Thyroid gland (tissue), 4 donors: ENCODE data around the gene INF2. TPM values are rescaled to one million over a fixed set of nuclear protein-coding genes. Genes with fewer than 3 reads are reported as not detected.
"Not testable (repeated sequence)": the region's sequence is repeated elsewhere in the genome, so short reads cannot be mapped to it uniquely, and the experiment has no call there.

Source experiments
- DNase-seq, 2 donors: peaks; one replicate each; pipeline ENCODE4 v3.0.0-alpha.2; 2019
- H3K27ac ChIP-seq, 3 donors: fragments of 200-600 bp; sonication (generic); 1 replicate in 2 of 3; 2 replicates in 1 of 3; pipeline ENCODE4 v1.5.1; 2016 to 2019; ENCODE audit warnings: mild to moderate bottlenecking in 1 of 3, moderate library complexity in 1 of 3
- H3K27me3 ChIP-seq: fragments of 200-600 bp; sonication (generic); one replicate; pipeline ENCODE4 v1.5.1; 2019
- H3K36me3 ChIP-seq, 2 donors: fragments of 200-600 bp; sonication (generic); one replicate each; pipeline ENCODE4 v1.5.1; 2016 to 2019
- H3K4me1 ChIP-seq, 2 donors: fragments of 200-600 bp; sonication (generic); one replicate each; pipeline ENCODE4 v1.5.1; 2017 to 2019
- H3K4me3 ChIP-seq, 3 donors: fragments of 200-600 bp; sonication (generic); replicated peaks in 1 of 3; 1 replicate in 2 of 3; 2 replicates in 1 of 3; pipeline ENCODE4 v1.5.1; 2016; ENCODE audit warnings: mild to moderate bottlenecking in 1 of 3
- H3K9me3 ChIP-seq: fragments of 200-600 bp; sonication (generic); one replicate; pipeline ENCODE4 v1.5.1; 2017
- POLR2A ChIP-seq, 2 donors: fragments of 450-650 bp; IDR thresholded peaks; one replicate each; pipeline ENCODE4 v1.6.1; 2017; ENCODE audit warnings: antibody characterized with exemption in 2 of 2, mild to moderate bottlenecking in 2 of 2, moderate library complexity in 1 of 2
- WGBS, 2 donors: methylation state at CpG; one replicate each; pipeline ENCODE4 v1.1.5; 2017; 5-methylcytosine and 5-hydroxymethylcytosine counted together
- intact Hi-C: fragments of 100-400 bp; cut with DNase I; formaldehyde crosslinking; loops from one replicate; pipeline ENCODE4 v1.15.1; 2023
- total RNA-seq, 4 donors: library from RNA; depleted of rRNA; stranded (reverse); fragments of >200 nt; gene quantifications; one replicate each; pipeline ENCODE4 v1.2.3, GENCODE V29; 2016
- TF ChIP-seq, protein P1 (sequence below), 6 experiments: fragments of 200-600 bp in 3 of 6; fragments of 450-650 bp in 3 of 6; sonication (generic) in 3 of 6; IDR thresholded peaks; one replicate each; pipeline ENCODE4 v1.5.1; 2016 to 2019; ENCODE audit warnings: antibody characterized with exemption in 6 of 6, mild to moderate bottlenecking in 2 of 6, inconsistent platforms in 1 of 6, moderate library complexity in 1 of 6

INF2 gene
- total RNA-seq, 4 donors from 2014 or later = 35.1 to 54.7 (median 42.5) TPM

DNA sequence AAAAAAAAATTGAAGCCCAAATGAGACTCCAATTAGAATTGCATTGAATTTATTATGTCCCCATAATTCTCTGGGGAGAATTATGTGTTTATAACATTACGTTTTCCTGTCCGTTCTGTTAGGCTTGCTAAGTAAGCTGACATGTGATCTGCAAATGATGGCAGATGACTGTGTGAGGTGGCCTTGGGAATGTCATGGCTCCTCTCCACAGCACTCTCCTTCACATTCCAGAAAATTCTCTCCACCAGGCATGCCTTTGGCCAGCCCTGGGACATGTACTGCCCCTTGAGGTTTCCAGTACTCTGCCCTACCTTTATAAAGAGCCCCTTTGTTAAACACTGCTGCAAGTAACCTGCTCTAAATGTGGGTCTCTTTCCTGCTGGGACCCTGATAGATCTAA, 28.3 kb upstream of the INF2 start:
- WGBS, 2 donors = 73 to 75% methylated on average over 2 of the region's 2 CpGs
- Histone ChIP-seq H3K4me3 (no peak overlapping the region), H3K9me3 (no peaks in the 10 kb centered on the region), H3K36me3 (no peaks in the 10 kb centered on the region), H3K27me3 (no peaks in the 10 kb centered on the region), H3K4me1 (no peaks in the 10 kb centered on the region), H3K27ac (no peak overlapping the region)
- DNase-seq = no peak
- TF ChIP-seq, protein P1, sequence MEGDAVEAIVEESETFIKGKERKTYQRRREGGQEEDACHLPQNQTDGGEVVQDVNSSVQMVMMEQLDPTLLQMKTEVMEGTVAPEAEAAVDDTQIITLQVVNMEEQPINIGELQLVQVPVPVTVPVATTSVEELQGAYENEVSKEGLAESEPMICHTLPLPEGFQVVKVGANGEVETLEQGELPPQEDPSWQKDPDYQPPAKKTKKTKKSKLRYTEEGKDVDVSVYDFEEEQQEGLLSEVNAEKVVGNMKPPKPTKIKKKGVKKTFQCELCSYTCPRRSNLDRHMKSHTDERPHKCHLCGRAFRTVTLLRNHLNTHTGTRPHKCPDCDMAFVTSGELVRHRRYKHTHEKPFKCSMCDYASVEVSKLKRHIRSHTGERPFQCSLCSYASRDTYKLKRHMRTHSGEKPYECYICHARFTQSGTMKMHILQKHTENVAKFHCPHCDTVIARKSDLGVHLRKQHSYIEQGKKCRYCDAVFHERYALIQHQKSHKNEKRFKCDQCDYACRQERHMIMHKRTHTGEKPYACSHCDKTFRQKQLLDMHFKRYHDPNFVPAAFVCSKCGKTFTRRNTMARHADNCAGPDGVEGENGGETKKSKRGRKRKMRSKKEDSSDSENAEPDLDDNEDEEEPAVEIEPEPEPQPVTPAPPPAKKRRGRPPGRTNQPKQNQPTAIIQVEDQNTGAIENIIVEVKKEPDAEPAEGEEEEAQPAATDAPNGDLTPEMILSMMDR (IDR thresholded peaks at IDR 0.05) = no peak
- no peak for TF ChIP-seq POLR2A (IDR thresholded peaks at IDR 0.05)
- intact Hi-C loops = no loop called here

DNA sequence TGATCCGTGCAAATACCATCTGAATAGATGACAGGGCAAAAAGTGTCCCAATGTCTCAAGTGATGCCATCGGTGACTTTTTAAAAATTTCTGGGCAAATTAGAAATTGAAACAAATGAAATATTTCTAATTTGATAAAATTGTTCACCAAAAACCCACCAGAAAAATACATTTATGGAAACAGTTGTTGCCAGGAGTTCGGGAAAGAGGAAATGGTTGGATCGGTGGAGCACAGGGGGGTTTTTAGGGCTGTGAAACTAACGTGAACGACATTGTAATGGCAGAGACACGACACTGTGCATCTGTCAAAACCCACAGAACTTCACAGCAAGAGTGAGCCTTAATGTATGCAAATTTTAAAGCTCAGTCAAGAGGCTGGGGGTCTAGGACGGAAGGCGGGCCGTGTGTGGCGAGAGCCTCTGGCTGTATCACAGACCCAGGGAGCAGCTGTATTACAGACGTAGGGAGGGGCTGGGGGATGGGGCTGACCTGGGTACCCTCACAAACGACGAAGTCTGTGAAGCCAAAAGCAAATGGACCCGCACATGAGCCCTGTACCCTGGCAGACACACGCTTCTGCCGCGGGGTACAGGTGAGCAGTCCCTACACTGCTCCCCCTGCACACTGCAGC, 27.8 kb upstream of the INF2 start:
- H3K27me3 ChIP-seq, H3K4me1 ChIP-seq, intact Hi-C loops, H3K27ac ChIP-seq, H3K9me3 ChIP-seq, H3K36me3 ChIP-seq, DNase-seq, H3K4me3 ChIP-seq: not testable (repeated sequence)
- 88 to 90% methylated on average over 16 to 18 of the region's 18 CpGs for WGBS, 2 donors

DNA sequence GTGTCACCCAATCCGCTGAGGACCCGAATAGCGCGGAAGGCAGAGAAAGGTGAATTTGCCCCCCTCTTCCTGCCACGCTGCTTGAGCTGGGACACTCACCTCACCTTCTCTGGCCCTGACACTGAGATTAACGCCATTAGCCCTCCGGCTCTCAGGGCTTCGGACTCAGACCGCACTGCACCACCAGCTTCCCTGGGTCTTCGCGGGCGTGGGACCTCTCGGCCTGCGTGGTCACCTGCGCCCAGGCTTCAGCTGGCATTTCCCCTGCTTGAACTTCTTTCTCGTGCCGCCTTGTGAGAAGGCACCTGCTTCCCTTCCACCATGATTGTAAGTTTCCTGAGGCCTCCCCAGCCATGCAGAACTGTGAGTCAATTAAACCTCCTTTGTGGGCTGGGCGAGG, 26.9 kb upstream of the INF2 start:
- H3K4me1 ChIP-seq, H3K36me3 ChIP-seq, H3K9me3 ChIP-seq, H3K27me3 ChIP-seq, DNase-seq, H3K27ac ChIP-seq, intact Hi-C loops, H3K4me3 ChIP-seq: not testable (repeated sequence)
- 91 to 95% methylated on average over 17 to 18 of the region's 18 CpGs for WGBS, 2 donors

DNA sequence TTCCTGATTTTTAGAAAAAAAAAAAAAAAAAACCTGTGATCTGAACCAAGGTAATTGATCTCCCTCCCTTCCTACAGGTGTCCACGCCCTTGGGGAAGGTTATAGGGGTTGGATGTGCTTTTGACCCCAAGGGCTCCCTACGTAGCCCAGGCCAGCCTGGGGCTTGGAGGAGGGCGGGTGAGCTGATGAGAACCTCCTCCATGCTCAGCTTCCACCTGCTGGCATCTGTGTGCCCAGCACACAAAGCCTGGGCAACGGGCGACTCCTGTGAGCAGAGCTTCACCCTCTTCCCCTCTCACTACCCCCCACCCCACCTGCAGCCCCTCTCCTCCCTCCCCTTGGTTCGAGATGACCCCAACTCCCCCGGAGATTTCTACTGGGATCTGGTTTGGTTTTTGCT, 25.3 kb upstream of the INF2 start:
- Histone ChIP-seq H3K4me3 (no peak overlapping the region), H3K9me3 (no peaks in the 10 kb centered on the region), H3K36me3 (no peaks in the 10 kb centered on the region), H3K27me3 (no peaks in the 10 kb centered on the region), H3K4me1 (no peaks in the 10 kb centered on the region), H3K27ac (no peak overlapping the region)
- intact Hi-C loops = no loop called here
- no peak for TF ChIP-seq POLR2A (IDR thresholded peaks at IDR 0.05)
- TF ChIP-seq, protein P1 (IDR thresholded peaks at IDR 0.05) = no peak
- WGBS, 2 donors = 82 to 86% methylated on average over 7 of the region's 7 CpGs
- no peak for DNase-seq

DNA sequence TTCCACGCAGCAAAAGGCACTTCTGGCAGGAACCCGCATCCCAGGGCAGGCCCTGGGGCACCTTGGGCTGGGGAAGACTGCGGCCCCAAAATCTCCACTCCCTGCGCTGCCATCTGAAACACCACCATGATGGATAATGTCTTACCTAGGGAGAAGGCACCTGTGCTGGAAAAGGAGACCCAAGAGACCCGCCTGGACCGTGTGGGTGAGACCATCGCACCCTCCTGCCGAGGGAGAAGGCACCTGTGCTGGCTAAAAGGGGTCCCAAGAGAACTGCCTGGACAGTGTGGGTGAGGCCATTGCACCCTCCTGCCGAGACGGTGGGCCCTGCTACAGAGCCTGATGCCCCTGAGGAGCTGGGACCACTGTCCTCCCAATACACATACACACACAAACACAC, 24.8 kb upstream of the INF2 start:
- intact Hi-C loops = no loop called here
- Histone ChIP-seq H3K9me3 (no peaks in the 10 kb centered on the region), H3K36me3 (no peaks in the 10 kb centered on the region), H3K27ac (no peak overlapping the region), H3K4me1 (no peaks in the 10 kb centered on the region), H3K4me3 (no peak overlapping the region), H3K27me3 (no peaks in the 10 kb centered on the region)
- TF ChIP-seq POLR2A (IDR thresholded peaks at IDR 0.05) = no peak
- TF ChIP-seq, protein P1 (IDR thresholded peaks at IDR 0.05) = no peak
- WGBS, 2 donors = 81 to 91% methylated on average over 7 of the region's 10 CpGs
- DNase-seq = no peak

DNA sequence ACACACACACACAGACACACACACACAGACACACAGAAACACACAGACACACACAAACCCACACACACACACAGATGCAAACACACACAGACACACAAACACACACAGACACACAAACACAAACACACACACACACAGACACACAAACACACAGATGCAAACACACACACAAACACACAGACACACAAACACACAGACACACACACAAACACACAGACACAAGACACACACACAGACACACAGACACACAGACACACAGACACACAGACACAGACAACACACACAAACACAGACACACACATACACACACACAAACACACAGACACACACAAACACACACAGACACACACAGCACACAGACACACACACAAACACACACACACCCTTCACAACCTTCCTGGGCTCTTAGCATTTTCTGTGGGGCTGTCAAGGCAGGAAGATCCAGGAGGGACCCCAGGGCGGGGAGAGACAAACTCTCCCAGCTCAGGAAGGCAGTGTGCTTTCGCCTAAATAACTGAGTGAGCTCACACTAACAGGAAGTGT, 24.2 kb upstream of the INF2 start:
- Histone ChIP-seq H3K4me3 (no peak overlapping the region), H3K27ac (no peak overlapping the region), H3K9me3 (no peaks in the 10 kb centered on the region), H3K4me1 (no peaks in the 10 kb centered on the region), H3K36me3 (no peaks in the 10 kb centered on the region), H3K27me3 (no peaks in the 10 kb centered on the region)
- 52 to 63% methylated on average over 2 of the region's 2 CpGs for WGBS, 2 donors
- intact Hi-C loops = no loop called here
- DNase-seq = no peak
- TF ChIP-seq POLR2A (IDR thresholded peaks at IDR 0.05) = no peak
